IPS-20b (cell line): ENCODE data around the gene PCNX3.

Source experiments
- H3K27ac ChIP-seq: one replicate; pipeline ENCODE4 v1.5.1; 2013; ENCODE audit warnings: low read length
- H3K27me3 ChIP-seq: 2 replicates; pipeline ENCODE4 v1.6.1; 2013; ENCODE audit warnings: mild to moderate bottlenecking, low read length, inconsistent platforms; ENCODE audit not compliant: insufficient read depth
- H3K36me3 ChIP-seq: 2 replicates; pipeline ENCODE4 v1.6.1; 2013; ENCODE audit warnings: low read depth, mild to moderate bottlenecking, inconsistent platforms, low read length, moderate library complexity; ENCODE audit not compliant: insufficient read depth
- H3K4me1 ChIP-seq: 2 replicates; pipeline ENCODE4 v1.6.1; 2013; ENCODE audit warnings: mild to moderate bottlenecking, control low read depth, inconsistent platforms, low read length, moderate library complexity; ENCODE audit not compliant: insufficient read depth
- H3K4me3 ChIP-seq: 2 replicates; pipeline ENCODE4 v1.5.1; 2013; ENCODE audit warnings: mild to moderate bottlenecking, low read length, inconsistent platforms
- H3K9ac ChIP-seq: 2 replicates; pipeline ENCODE4 v1.6.1; 2013; ENCODE audit warnings: low read depth, mild to moderate bottlenecking, inconsistent platforms, low read length, moderate library complexity
- H3K9me3 ChIP-seq: 2 replicates; pipeline ENCODE4 v1.6.1; 2013; ENCODE audit warnings: mild to moderate bottlenecking, low read depth, low read length, inconsistent platforms; ENCODE audit not compliant: insufficient read depth

PCNX3 gene

GRCh38 chr11:65615229-65615949 lies at the start of gene PCNX3:
PCNX3 (plus strand) TSS chr11:65615776; CDS start chr11:65616312, 536 bp downstream.
- H3K4me1 ChIP-seq, result peaks cover 5% of the 10 kb centered on the region; the same call in 1 of the 2 replicates
- H3K4me3 ChIP-seq, result peak within 1 kb of the TSS; percentile 86
- peak within 1 kb of the TSS; percentile 85 for H3K9ac ChIP-seq
- H3K27me3 ChIP-seq, result no peaks in the 10 kb centered on the region
- peak within 1 kb of the TSS; percentile 60 for H3K27ac ChIP-seq
- no peaks in the 10 kb centered on the region for H3K9me3 ChIP-seq
- H3K36me3 ChIP-seq, result peaks cover 40% of the 10 kb centered on the region

GRCh38 chr11:65569164-65569972 lies 46.2 kb upstream of the PCNX3 start:
- Histone ChIP-seq H3K4me1 (peaks cover 16% of the 10 kb centered on the region), H3K9ac (peak overlapping the region; percentile 90; the same call in 1 of the 2 replicates), H3K4me3 (peak overlapping the region; percentile 98), H3K36me3 (no peaks in the 10 kb centered on the region), H3K27ac (peak overlapping the region; percentile 76), H3K9me3 (no peaks in the 10 kb centered on the region), H3K27me3 (peaks cover 14% of the 10 kb centered on the region; the same call in 1 of the 2 replicates)

- no peaks in the 10 kb centered on the region for H3K9me3 ChIP-seq
- peaks cover 22% of the 10 kb centered on the region for H3K27me3 ChIP-seq
- H3K4me1 ChIP-seq, result peaks cover 20% of the 10 kb centered on the region
- no peaks in the 10 kb centered on the region for H3K36me3 ChIP-seq
- peak within 1 kb of the TSS; percentile 90; the same call in 1 of the 2 replicates for H3K9ac ChIP-seq
- peak within 1 kb of the TSS; percentile 76 for H3K27ac ChIP-seq
- peak within 1 kb of the TSS; percentile 98 for H3K4me3 ChIP-seq
These were observed 45.3 kb upstream of the PCNX3 start, which contains the start of gene ZNRD2 for GRCh38 chr11:65569973-65570918. ZNRD2 (plus strand) TSS chr11:65570477; CDS start chr11:65570492, 15 bp downstream.

GRCh38 chr11:65571420-65571819 lies 44.2 kb upstream of the PCNX3 start:
- peak overlapping the region; percentile 98; the same call in 1 of the 2 replicates for H3K4me3 ChIP-seq
- H3K27me3 ChIP-seq, result peaks cover 33% of the 10 kb centered on the region
- no peaks in the 10 kb centered on the region for H3K9me3 ChIP-seq
- H3K27ac ChIP-seq, result no peak overlapping the region
- H3K4me1 ChIP-seq, result peaks cover 20% of the 10 kb centered on the region
- no peak overlapping the region for H3K9ac ChIP-seq
- H3K36me3 ChIP-seq, result no peaks in the 10 kb centered on the region

GRCh38 chr11:65571940-65572339 lies 43.6 kb upstream of the PCNX3 start:
- peaks cover 20% of the 10 kb centered on the region for H3K4me1 ChIP-seq
- peak overlapping the region; percentile 70 for H3K4me3 ChIP-seq
- no peak overlapping the region for H3K27ac ChIP-seq
- H3K27me3 ChIP-seq, result peaks cover 38% of the 10 kb centered on the region
- no peaks in the 10 kb centered on the region for H3K9me3 ChIP-seq
- H3K36me3 ChIP-seq, result no peaks in the 10 kb centered on the region
- H3K9ac ChIP-seq, result peak overlapping the region; percentile 53; the same call in 1 of the 2 replicates

- peaks cover 20% of the 10 kb centered on the region for H3K4me1 ChIP-seq
- H3K4me3 ChIP-seq, result peak within 1 kb of the TSS; percentile 70
- no peaks in the 10 kb centered on the region for H3K36me3 ChIP-seq
- H3K9me3 ChIP-seq, result no peaks in the 10 kb centered on the region
- peak within 1 kb of the TSS; percentile 53; the same call in 1 of the 2 replicates for H3K9ac ChIP-seq
- H3K27me3 ChIP-seq, result peaks cover 43% of the 10 kb centered on the region
- no peak within 1 kb of the TSS for H3K27ac ChIP-seq
These were observed 43.1 kb upstream of the PCNX3 start, which contains the start of gene FAM89B for GRCh38 chr11:65572356-65573051. FAM89B (plus strand) TSS chr11:65572538; CDS start chr11:65572670, 132 bp downstream.

- H3K36me3 ChIP-seq, result no peaks in the 10 kb centered on the region
- peaks cover 53% of the 10 kb centered on the region for H3K27me3 ChIP-seq
- peak overlapping the region; percentile 70; the same call in 1 of the 2 replicates for H3K4me3 ChIP-seq
- H3K27ac ChIP-seq, result no peak overlapping the region
- H3K4me1 ChIP-seq, result peaks cover 20% of the 10 kb centered on the region
- H3K9me3 ChIP-seq, result no peaks in the 10 kb centered on the region
- H3K9ac ChIP-seq, result no peak overlapping the region; the same call in 1 of the 2 replicates
These were observed 42.0 kb upstream of the PCNX3 start for GRCh38 chr11:65573391-65574079.

GRCh38 chr11:65574109-65574810 lies 41.3 kb upstream of the PCNX3 start:
- Histone ChIP-seq H3K4me1 (peaks cover 15% of the 10 kb centered on the region), H3K36me3 (no peaks in the 10 kb centered on the region), H3K4me3 (peak overlapping the region; percentile 64), H3K27me3 (peaks cover 56% of the 10 kb centered on the region), H3K9me3 (no peaks in the 10 kb centered on the region), H3K27ac (no peak overlapping the region), H3K9ac (no peak overlapping the region)

GRCh38 chr11:65574811-65575567 lies 40.6 kb upstream of the PCNX3 start:
- Histone ChIP-seq H3K27ac (no peak overlapping the region), H3K36me3 (no peaks in the 10 kb centered on the region), H3K27me3 (peaks cover 56% of the 10 kb centered on the region), H3K4me1 (peaks cover 14% of the 10 kb centered on the region), H3K9ac (no peak overlapping the region), H3K9me3 (no peaks in the 10 kb centered on the region), H3K4me3 (peak overlapping the region; percentile 64)
